HG03103 (cell line): ENCODE data around the gene EPHB1.

Source experiments
- ATAC-seq: cut with Tn5 transposase; IDR thresholded peaks from one replicate; pipeline ENCODE4 v1.9.1; 2021; ENCODE audit warnings: low read depth; ENCODE audit not compliant: unreplicated experiment

Gene EPHB1

GRCh38 chr3:135170732-135171131, 375.7 kb downstream of the EPHB1 start:
- no peak for ATAC-seq

GRCh38 chr3:135172191-135172869, 377.3 kb downstream of the EPHB1 start:
- ATAC-seq = no peak

- ATAC-seq = no peak
These were observed 380.7 kb downstream of the EPHB1 start for GRCh38 chr3:135175728-135176277.

GRCh38 chr3:135176881-135177280, 381.8 kb downstream of the EPHB1 start:
- ATAC-seq = no peak

- no peak for ATAC-seq
These were observed 383.5 kb downstream of the EPHB1 start for GRCh38 chr3:135178566-135178965.

- no peak for ATAC-seq
These were observed 386.3 kb downstream of the EPHB1 start for GRCh38 chr3:135181408-135181807.

- ATAC-seq = no peak
These were observed 387.4 kb downstream of the EPHB1 start for GRCh38 chr3:135182364-135182998.

GRCh38 chr3:135190658-135191057, 395.6 kb downstream of the EPHB1 start:
- ATAC-seq = no peak

GRCh38 chr3:135191708-135192107, 396.6 kb downstream of the EPHB1 start:
- ATAC-seq = no peak

GRCh38 chr3:135192929-135193328, 397.9 kb downstream of the EPHB1 start:
- no peak for ATAC-seq

- no peak for ATAC-seq
These were observed 402.2 kb downstream of the EPHB1 start for GRCh38 chr3:135197246-135197645.

- no peak for ATAC-seq
These were observed 402.8 kb downstream of the EPHB1 start for GRCh38 chr3:135197856-135198255.

- peak; percentile 55 for ATAC-seq
These were observed 404.1 kb downstream of the EPHB1 start for GRCh38 chr3:135199137-135199536.

- ATAC-seq = no peak
These were observed 408.0 kb downstream of the EPHB1 start for GRCh38 chr3:135203026-135203425.

- no peak for ATAC-seq
These were observed 418.2 kb downstream of the EPHB1 start for GRCh38 chr3:135213213-135213612.

- ATAC-seq = no peak
These were observed 418.8 kb downstream of the EPHB1 start for GRCh38 chr3:135213822-135214221.

GRCh38 chr3:135214400-135214799, 419.3 kb downstream of the EPHB1 start:
- ATAC-seq = no peak

GRCh38 chr3:135215516-135215915, 420.5 kb downstream of the EPHB1 start:
- no peak for ATAC-seq

GRCh38 chr3:135216659-135217058, 421.6 kb downstream of the EPHB1 start:
- ATAC-seq = no peak

GRCh38 chr3:135217730-135218129, 422.7 kb downstream of the EPHB1 start:
- no peak for ATAC-seq

- peak; percentile 58 for ATAC-seq
These were observed 423.2 kb downstream of the EPHB1 start for GRCh38 chr3:135218304-135218703.

GRCh38 chr3:135218782-135219181, 423.7 kb downstream of the EPHB1 start:
- no peak for ATAC-seq
